HEK293 (cell line): ENCODE data around the gene NME5.

Source experiments
- GFI1B ChIP-seq: fragments of 450-650 bp; formaldehyde crosslinking; IDR thresholded peaks from 2 replicates; pipeline ENCODE4 v1.5.1; 2016; ENCODE audit warnings: missing biosample characterization, missing genetic modification characterization
- HOXC10 ChIP-seq: sonication (generic); formaldehyde crosslinking; IDR thresholded peaks from 2 replicates; pipeline ENCODE4 v1.8.1; 2023; ENCODE audit warnings: mild to moderate bottlenecking, missing genetic modification reagents
- KLF17 ChIP-seq: fragments of 450-650 bp; formaldehyde crosslinking; IDR thresholded peaks from 2 replicates; pipeline ENCODE4 v1.5.1; 2016; ENCODE audit warnings: missing biosample characterization, missing genetic modification characterization
- OVOL3 ChIP-seq: fragments of 450-650 bp; formaldehyde crosslinking; IDR thresholded peaks from 2 replicates; pipeline ENCODE4 v1.5.1; 2016; ENCODE audit warnings: missing biosample characterization, missing genetic modification characterization
- PBX3 ChIP-seq: sonication (generic); formaldehyde crosslinking; IDR thresholded peaks from 2 replicates; pipeline ENCODE4 v1.8.1; 2022; ENCODE audit warnings: mild to moderate bottlenecking, moderate library complexity, missing genetic modification reagents
- SALL2 ChIP-seq: fragments of 450-650 bp; formaldehyde crosslinking; IDR thresholded peaks from 2 replicates; pipeline ENCODE4 v1.5.0; 2017; ENCODE audit warnings: missing biosample characterization, mild to moderate bottlenecking, missing genetic modification characterization, borderline replicate concordance
- TSHZ1 ChIP-seq: fragments of 450-650 bp; formaldehyde crosslinking; IDR thresholded peaks from 2 replicates; pipeline ENCODE4 v1.5.1; 2016; ENCODE audit warnings: missing biosample characterization, missing genetic modification characterization, borderline replicate concordance
- ZBTB26 ChIP-seq: fragments of 450-650 bp; formaldehyde crosslinking; optimal IDR thresholded peaks from 2 replicates; pipeline ENCODE3; 2016; ENCODE audit warnings: missing biosample characterization, mild to moderate bottlenecking, missing genetic modification characterization
- ZBTB6 ChIP-seq: fragments of 450-650 bp; formaldehyde crosslinking; IDR thresholded peaks from 2 replicates; pipeline ENCODE4 v1.5.1; 2017; ENCODE audit warnings: missing biosample characterization, missing genetic modification characterization
- ZNF138 ChIP-seq: fragments of 450-650 bp; formaldehyde crosslinking; IDR thresholded peaks from 2 replicates; pipeline ENCODE4 v1.5.1; 2016; ENCODE audit warnings: missing biosample characterization, missing genetic modification characterization, borderline replicate concordance
- ZNF16 ChIP-seq: fragments of 450-650 bp; formaldehyde crosslinking; IDR thresholded peaks from 2 replicates; pipeline ENCODE4 v1.5.1; 2016; ENCODE audit warnings: low read depth, missing biosample characterization, missing genetic modification characterization
- ZNF311 ChIP-seq: fragments of 450-650 bp; formaldehyde crosslinking; IDR thresholded peaks from 2 replicates; pipeline ENCODE4 v1.5.1; 2017; ENCODE audit warnings: missing biosample characterization, missing genetic modification characterization, borderline replicate concordance
- ZNF324 ChIP-seq: fragments of 450-650 bp; formaldehyde crosslinking; IDR thresholded peaks from 2 replicates; pipeline ENCODE4 v1.5.1; 2016; ENCODE audit warnings: missing biosample characterization, missing genetic modification characterization
- ZNF354C ChIP-seq: fragments of 450-650 bp; formaldehyde crosslinking; IDR thresholded peaks from 2 replicates; pipeline ENCODE4 v1.5.1; 2016; ENCODE audit warnings: missing biosample characterization, missing genetic modification characterization, low read depth, borderline replicate concordance
- ZNF391 ChIP-seq: fragments of 450-650 bp; formaldehyde crosslinking; IDR thresholded peaks from 2 replicates; pipeline ENCODE4 v1.5.1; 2016; ENCODE audit warnings: low read depth, missing biosample characterization, missing genetic modification characterization, borderline replicate concordance
- ZNF488 ChIP-seq: fragments of 450-650 bp; formaldehyde crosslinking; IDR thresholded peaks from 2 replicates; pipeline ENCODE4 v1.5.1; 2016; ENCODE audit warnings: missing biosample characterization, missing genetic modification characterization
- ZNF501 ChIP-seq: fragments of 450-650 bp; formaldehyde crosslinking; IDR thresholded peaks from 2 replicates; pipeline ENCODE4 v1.5.1; 2016; ENCODE audit warnings: missing biosample characterization, missing genetic modification characterization
- ZNF513 ChIP-seq: fragments of 450-650 bp; IDR thresholded peaks from 2 replicates; pipeline ENCODE4 v1.5.1; 2018; ENCODE audit warnings: missing biosample characterization, missing genetic modification characterization
- ZNF558 ChIP-seq: fragments of 450-650 bp; formaldehyde crosslinking; IDR thresholded peaks from 2 replicates; pipeline ENCODE4 v1.5.1; 2016; ENCODE audit warnings: missing biosample characterization, missing genetic modification characterization
- ZNF596 ChIP-seq: fragments of 450-650 bp; IDR thresholded peaks from 2 replicates; pipeline ENCODE4 v1.5.0; 2018; ENCODE audit warnings: missing biosample characterization, mild to moderate bottlenecking, missing genetic modification characterization, moderate library complexity
- ZNF645 ChIP-seq: fragments of 450-650 bp; formaldehyde crosslinking; IDR thresholded peaks from 2 replicates; pipeline ENCODE4; 2016; ENCODE audit warnings: missing biosample characterization, missing genetic modification characterization
- ZNF677 ChIP-seq: fragments of 450-650 bp; IDR thresholded peaks from 2 replicates; pipeline ENCODE4 v1.5.0; 2018; ENCODE audit warnings: missing biosample characterization, mild to moderate bottlenecking, missing genetic modification characterization, moderate library complexity
- ZNF768 ChIP-seq: fragments of 450-650 bp; formaldehyde crosslinking; IDR thresholded peaks from 2 replicates; pipeline ENCODE4 v1.5.1; 2018; ENCODE audit warnings: missing biosample characterization, mild to moderate bottlenecking, missing genetic modification characterization
- ZNF791 ChIP-seq: fragments of 450-650 bp; formaldehyde crosslinking; IDR thresholded peaks from 2 replicates; pipeline ENCODE4 v1.5.1; 2016; ENCODE audit warnings: missing biosample characterization, missing genetic modification characterization
- ZNF843 ChIP-seq: fragments of 450-650 bp; formaldehyde crosslinking; IDR thresholded peaks from 2 replicates; pipeline ENCODE4 v1.5.1; 2016; ENCODE audit warnings: missing biosample characterization, missing genetic modification characterization
- ZSCAN23 ChIP-seq: fragments of 450-650 bp; formaldehyde crosslinking; IDR thresholded peaks from 2 replicates; pipeline ENCODE4 v1.5.1; 2016; ENCODE audit warnings: missing biosample characterization, missing genetic modification characterization

Gene NME5

GRCh38 chr5:138128334-138128733 is 10.9 kb downstream of the NME5 start (continued):
- TF ChIP-seq ZNF16 (tag by site-specific recombination) (no peak), ZNF791 (tag by site-specific recombination) (no peak), ZNF843 (tag by site-specific recombination) (0 out of 2 replicates have a peak, but pooled peaks have one; percentile 48), ZNF558 (tag by site-specific recombination) (no peak), TSHZ1 (tag by site-specific recombination) (0 out of 2 replicates have a peak, but pooled peaks have one; percentile 33), KLF17 (tag by site-specific recombination) (no peak), ZBTB26 (tag by site-specific recombination) (no peak), ZNF513 (tag by site-specific recombination) (no peak), GFI1B (tag by site-specific recombination) (no peak), ZNF138 (no peak), ZNF311 (tag by site-specific recombination) (no peak), HOXC10 (CRISPR knock-in tag) (no peak), ZNF324 (tag by site-specific recombination) (peak; percentile 29; the same call in 1 of the 2 replicates), SALL2 (tag by site-specific recombination) (no peak), ZNF768 (tag by site-specific recombination) (no peak), ZNF391 (no peak), ZNF596 (tag by site-specific recombination) (no peak), ZNF501 (tag by site-specific recombination) (no peak), ZSCAN23 (tag by site-specific recombination) (no peak), OVOL3 (tag by site-specific recombination) (no peak), ZNF354C (tag by site-specific recombination) (no peak), ZNF645 (tag by site-specific recombination) (no peak), ZNF488 (tag by site-specific recombination) (no peak), PBX3 (CRISPR knock-in tag) (no peak), ZBTB6 (tag by site-specific recombination) (no peak), ZNF677 (tag by site-specific recombination) (no peak)
